GM18951 (cell line): ENCODE results near the gene CD14.
A peak's percentile ranks its signal among the peaks of the same experiment; 100 is the strongest.
"Not testable (repeated sequence)": the region's sequence is repeated elsewhere in the genome, so short reads cannot be mapped to it uniquely, and the experiment has no call there.

Source experiments
- POLR2A ChIP-seq: IDR thresholded peaks from 4 replicates; pipeline ENCODE4 v1.6.1; 2011; ENCODE audit warnings: mild to moderate bottlenecking; ENCODE audit not compliant: insufficient read length, insufficient read depth; ENCODE audit errors: extremely low read depth
- in situ Hi-C: fragments of 300-500 bp; cut with MboI; formaldehyde crosslinking; loops from one replicate; pipeline ENCODE4 v1.12.0; 2022; ENCODE audit warnings: low sequenced_read_pairs, mixed read lengths, inconsistent platforms; ENCODE audit not compliant: unreplicated experiment

The CD14 gene

DNA sequence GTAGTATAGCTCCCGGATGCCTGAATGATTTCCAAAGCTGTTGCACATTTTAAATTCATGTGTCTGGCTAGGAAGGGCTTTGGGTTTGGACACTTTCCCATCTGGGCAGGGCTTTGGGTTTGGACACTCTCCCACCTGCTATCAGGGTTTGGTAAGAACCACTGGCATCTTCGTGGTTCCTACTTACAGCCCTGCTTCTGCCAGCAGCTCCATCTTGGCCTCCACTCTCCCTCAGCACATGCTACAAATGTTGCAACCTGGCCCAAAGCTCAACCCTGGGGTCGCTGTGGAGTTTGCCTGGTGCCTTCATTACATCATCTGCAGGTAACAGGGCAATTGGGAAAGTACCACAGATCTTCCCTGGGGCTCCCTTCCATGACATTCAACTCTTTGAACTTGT lies 9.7 kb upstream of the CD14 start:
- in situ Hi-C loops = no loop called here
- no peak for TF ChIP-seq POLR2A

- no peak for TF ChIP-seq POLR2A
- in situ Hi-C loops = no loop called here
Observed at GRCh38 chr5:140641716-140642115, 8.7 kb upstream of the CD14 start.

DNA sequence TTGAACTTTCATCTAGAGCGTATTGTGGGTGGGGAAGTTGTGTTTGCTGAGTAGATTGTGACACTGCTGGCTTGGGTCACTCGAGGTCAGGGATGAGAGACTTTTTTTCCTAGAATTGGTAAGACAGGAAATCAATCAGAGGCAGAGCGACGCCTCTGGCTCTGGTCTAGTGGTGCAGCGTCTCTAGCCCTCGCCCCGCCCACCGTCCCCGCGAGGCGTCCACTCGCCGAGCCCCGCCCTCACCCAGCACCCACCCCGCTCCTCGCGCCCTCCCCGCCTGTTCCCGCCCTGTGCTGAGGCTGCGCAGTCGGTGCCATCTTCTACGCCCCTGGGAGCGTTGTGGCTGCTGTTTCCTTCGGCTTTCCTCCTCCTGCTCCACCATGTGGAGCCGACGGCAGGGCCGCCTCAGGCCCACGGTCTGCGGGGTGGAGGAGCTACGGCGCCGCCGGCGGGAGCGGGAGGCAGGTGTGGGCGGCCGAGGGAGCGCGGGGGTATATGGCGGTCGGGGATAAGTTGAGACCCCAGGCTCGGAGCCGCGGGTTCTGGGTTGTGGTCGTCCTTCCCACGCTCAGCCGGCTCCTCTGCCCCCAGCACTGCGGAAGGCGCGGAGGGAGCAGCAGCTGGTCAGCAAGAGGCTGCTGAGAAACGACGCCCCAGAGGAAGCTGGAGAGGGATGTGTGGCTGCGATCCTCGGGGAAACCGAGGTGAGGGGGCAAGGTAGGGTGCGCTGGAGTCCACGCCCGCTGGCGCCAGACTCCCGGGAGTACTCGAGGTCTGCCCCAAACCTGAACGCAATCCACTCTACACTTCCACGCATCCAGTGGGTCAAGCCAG lies 6.4 kb upstream of the CD14 start, which contains the start of gene TMCO6:
Gene TMCO6, plus strand, starts transcription at position 304 of the 834 bp plus-strand sequence. Its CDS starts 77 bp downstream, at position 381.
- in situ Hi-C loops = no loop called here
- TF ChIP-seq POLR2A = peak; percentile 86

GRCh38 chr5:140638898-140639147 lies 5.8 kb upstream of the CD14 start:
- in situ Hi-C loops = not testable (repeated sequence)

GRCh38 chr5:140637371-140638100 lies 4.6 kb upstream of the CD14 start:
- TF ChIP-seq POLR2A = no peak
- in situ Hi-C loops = no loop called here

DNA sequence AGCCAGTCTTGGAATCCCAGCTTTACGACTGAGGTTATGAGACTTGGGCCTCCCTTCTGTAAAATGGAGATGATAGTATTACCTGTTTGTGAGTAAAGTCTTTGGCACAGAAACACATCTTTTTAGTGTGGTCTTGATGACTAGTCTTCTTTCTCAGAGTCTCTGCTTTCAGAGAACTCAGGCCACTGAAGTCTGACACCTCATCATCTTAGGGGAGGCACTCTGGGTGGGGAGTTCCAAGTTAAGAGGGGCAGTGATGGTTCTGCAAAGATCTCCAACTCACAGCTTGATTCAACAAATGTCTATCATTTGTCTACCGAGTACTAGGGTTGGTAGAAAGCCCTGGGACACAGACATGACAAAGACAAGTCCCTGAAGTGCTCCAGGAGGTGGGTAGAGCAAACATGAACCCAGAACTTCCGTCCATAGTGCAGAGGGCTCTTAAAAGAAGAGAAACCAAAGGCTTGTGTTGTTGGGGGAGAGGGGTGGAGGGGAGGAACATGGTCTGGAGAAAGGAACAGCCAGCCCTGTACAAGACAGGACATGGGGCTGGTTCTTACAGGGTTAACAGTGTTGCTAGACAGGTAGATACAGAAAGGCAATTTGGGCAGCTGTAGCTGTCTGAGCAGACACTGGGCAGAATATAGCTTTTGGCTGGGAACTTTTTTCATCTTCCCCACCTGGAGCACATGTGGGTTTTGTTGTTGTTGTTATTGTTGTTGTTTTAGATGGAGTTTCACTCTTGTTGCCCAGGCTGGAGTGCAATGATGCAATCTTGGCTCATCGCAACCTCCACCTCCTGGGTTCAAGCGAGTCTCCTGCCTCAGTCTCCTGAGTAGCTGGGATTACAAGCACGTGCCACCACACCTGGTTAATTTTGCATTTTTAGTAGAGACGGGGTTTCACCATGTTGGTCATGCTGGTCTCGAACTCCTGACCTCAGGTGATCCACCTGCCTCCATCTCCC lies 2.6 kb upstream of the CD14 start:
- TF ChIP-seq POLR2A = no peak
- in situ Hi-C loops = no loop called here

- in situ Hi-C loops = no loop called here
- TF ChIP-seq POLR2A = no peak
Observed at GRCh38 chr5:140634103-140634502, 1.1 kb upstream of the CD14 start.

- in situ Hi-C loops = no loop called here
- no peak for TF ChIP-seq POLR2A
Observed at GRCh38 chr5:140633501-140633900, 526 bp upstream of the CD14 start.

DNA sequence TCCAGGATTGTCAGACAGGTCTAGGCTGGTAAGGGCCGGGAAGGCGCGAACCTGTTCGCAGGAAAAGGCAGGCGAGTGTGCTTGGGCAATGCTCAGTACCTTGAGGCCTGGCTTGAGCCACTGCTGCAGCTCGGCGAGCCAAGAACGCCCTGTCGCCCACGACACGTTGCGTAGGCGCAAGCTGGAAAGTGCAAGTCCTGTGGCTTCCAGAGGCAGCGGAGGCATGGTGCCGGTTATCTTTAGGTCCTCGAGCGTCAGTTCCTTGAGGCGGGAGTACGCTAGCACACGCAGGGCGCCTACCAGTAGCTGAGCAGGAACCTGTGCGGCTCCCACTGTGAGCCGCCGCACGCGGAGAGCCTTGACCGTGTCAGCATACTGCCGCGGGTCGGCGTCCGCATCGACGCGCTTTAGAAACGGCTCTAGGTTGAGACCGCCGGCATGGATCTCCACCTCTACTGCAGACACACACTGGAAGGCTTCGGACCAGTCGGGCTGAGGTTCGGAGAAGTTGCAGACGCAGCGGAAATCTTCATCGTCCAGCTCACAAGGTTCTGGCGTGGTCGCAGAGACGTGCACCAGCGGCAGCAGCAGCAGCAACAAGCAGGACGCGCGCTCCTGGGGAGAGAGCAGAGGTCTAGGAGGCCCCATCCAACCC lies 482 bp downstream of the CD14 start:
- in situ Hi-C loops = no loop called here
- TF ChIP-seq POLR2A = peak; percentile 24

DNA sequence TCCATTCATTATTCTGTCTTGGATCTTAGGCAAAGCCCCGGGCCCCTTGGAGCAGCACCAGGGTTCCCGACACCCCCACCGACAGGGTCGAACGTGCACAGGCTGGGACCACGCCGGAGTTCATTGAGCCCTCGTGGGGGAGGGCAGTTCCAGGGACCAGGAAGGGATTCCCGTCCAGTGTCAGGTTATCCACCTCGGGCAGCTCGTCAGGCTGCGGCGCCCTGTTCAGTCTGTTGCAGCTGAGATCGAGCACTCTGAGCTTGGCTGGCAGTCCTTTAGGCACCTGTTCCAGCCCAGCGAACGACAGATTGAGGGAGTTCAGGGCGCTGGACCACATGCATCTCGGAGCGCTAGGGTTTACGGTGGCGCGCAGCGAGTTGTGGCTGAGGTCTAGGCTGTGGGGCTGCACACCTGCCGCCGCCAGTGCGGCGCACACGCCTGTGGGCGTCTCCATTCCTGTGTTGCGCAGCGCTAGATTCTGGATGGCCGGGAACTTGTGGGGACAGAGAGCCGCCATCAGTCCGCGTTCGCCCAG lies 1.1 kb downstream of the CD14 start:
- no peak for TF ChIP-seq POLR2A
- in situ Hi-C loops = no loop called here

GRCh38 chr5:140631036-140631417 lies 1.9 kb downstream of the CD14 start:
- no peak for TF ChIP-seq POLR2A
- in situ Hi-C loops = no loop called here

DNA sequence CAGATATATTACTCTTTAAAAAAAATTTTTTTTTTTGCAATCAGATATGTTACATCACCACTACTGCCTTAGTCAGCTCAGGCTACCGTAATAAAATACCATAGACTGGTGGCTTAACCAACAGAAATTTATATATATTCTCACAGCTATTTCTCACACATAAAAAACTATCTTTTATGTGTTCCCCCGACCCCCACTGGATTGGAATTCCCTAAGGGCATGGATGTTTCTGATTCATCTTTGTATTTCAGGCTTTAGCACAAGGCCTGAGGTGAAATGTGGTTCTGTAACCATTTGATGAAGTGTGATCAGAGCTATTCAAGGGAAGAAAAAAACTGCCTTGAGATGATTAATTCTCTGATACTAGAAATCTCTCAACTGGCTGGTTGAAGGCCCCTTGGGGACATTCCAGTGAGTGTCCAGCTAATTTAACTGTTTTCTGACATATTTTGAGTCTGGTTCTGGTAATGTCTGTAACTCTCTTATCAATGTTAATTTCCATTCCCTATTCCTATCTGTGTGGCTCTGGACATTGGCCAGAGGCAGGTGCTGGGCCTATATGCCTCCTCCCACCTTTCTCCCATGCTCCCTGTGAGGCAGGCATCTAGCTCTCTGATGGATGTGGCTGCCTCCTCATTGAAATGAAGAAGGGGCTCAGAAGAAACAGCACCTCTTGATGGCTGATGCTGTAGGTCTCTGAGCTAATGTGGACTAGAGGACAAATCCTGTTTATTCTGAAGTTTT lies 2.5 kb downstream of the CD14 start:
- in situ Hi-C loops = no loop called here
- no peak for TF ChIP-seq POLR2A
